Vagina (tissue), 2 donors: ENCODE measurements around the gene CPSF7.

Source experiments
- CTCF ChIP-seq, 3 experiments: fragments of 450-650 bp in 2 of 3; fragments of 200-600 bp in 1 of 3; sonication (generic) in 1 of 3; IDR thresholded peaks; one replicate each; pipeline ENCODE4 v1.5.1; 2017 to 2019; ENCODE audit warnings: antibody characterized with exemption in 3 of 3, mild to moderate bottlenecking in 2 of 3, moderate library complexity in 2 of 3
- POLR2A ChIP-seq, 2 donors: fragments of 450-650 bp; IDR thresholded peaks; one replicate each; pipeline ENCODE4 v1.6.1; 2017; ENCODE audit warnings: antibody characterized with exemption in 2 of 2, mild to moderate bottlenecking in 2 of 2, moderate library complexity in 2 of 2
- POLR2AphosphoS5 ChIP-seq, 2 donors: sonication (generic); formaldehyde crosslinking; IDR thresholded peaks; one replicate each; pipeline ENCODE4 v1.9.0; 2017; ENCODE audit warnings: antibody characterized with exemption in 2 of 2, mild to moderate bottlenecking in 2 of 2, low read depth in 1 of 2; ENCODE audit not compliant: insufficient read depth in 1 of 2

GRCh38 chr11:61416941-61417340, 12.8 kb downstream of the CPSF7 start:
- no peak for TF ChIP-seq CTCF (IDR thresholded peaks at IDR 0.05)
- no peak for TF ChIP-seq POLR2AphosphoS5 (IDR thresholded peaks at IDR 0.05; ENCODE audit: insufficient read depth in 1 of 2, low read depth in 1 of 2)
- no peak for TF ChIP-seq POLR2A (IDR thresholded peaks at IDR 0.05)
